Breast epithelium (tissue), 4 donors: ENCODE measurements around the gene NOVA1. TPM values are rescaled to one million over a fixed set of nuclear protein-coding genes. Genes with fewer than 3 reads are reported as not detected.

Experiments used
- DNase-seq, 2 donors: peaks; one replicate each; pipeline ENCODE4 v3.0.0-alpha.2; 2019; ENCODE audit warnings: low spot score in 2 of 2
- H3K27ac ChIP-seq, 2 donors: fragments of 200-600 bp; sonication (generic) in 1 of 2; one replicate each; pipeline ENCODE4 v1.5.1; 2016 to 2019; ENCODE audit warnings: mild to moderate bottlenecking in 1 of 2
- H3K27me3 ChIP-seq, 2 donors: fragments of 200-600 bp; sonication (generic) in 1 of 2; one replicate each; pipeline versions ENCODE4 v1.5.1 to v1.6.0; 2017 to 2019; ENCODE audit warnings: control low read depth in 1 of 2, mild to moderate bottlenecking in 1 of 2
- H3K36me3 ChIP-seq: fragments of 200-600 bp; one replicate; pipeline ENCODE4 v1.5.1; 2019
- H3K4me1 ChIP-seq, 2 donors: fragments of 200-600 bp; sonication (generic); one replicate each; pipeline ENCODE4 v1.5.1; 2016 to 2019; ENCODE audit warnings: control low read depth in 1 of 2
- H3K4me3 ChIP-seq, 3 donors: fragments of 200-600 bp; sonication (generic); 1 replicate in 2 of 3; 2 replicates in 1 of 3; pipeline ENCODE4 v1.5.1; 2016 to 2019; ENCODE audit warnings: mild to moderate bottlenecking in 3 of 3, moderate library complexity in 2 of 3
- H3K9me3 ChIP-seq, 2 donors: fragments of 200-600 bp; sonication (generic) in 1 of 2; one replicate each; pipeline ENCODE4 v1.5.1; 2016 to 2019; ENCODE audit warnings: control low read depth in 1 of 2
- POLR2A ChIP-seq: fragments of 450-650 bp; IDR thresholded peaks from one replicate; pipeline ENCODE4 v1.6.1; 2016; ENCODE audit warnings: antibody characterized with exemption, mild to moderate bottlenecking, moderate library complexity
- POLR2AphosphoS5 ChIP-seq, 3 donors: sonication (generic); formaldehyde crosslinking; IDR thresholded peaks; one replicate each; pipeline ENCODE4 v1.6.1; 2017; ENCODE audit warnings: antibody characterized with exemption in 3 of 3
- intact Hi-C: fragments of 100-400 bp; cut with DNase I; formaldehyde crosslinking; loops from one replicate; pipeline ENCODE4 v1.15.1; 2023; ENCODE audit warnings: low total_unique reads
- total RNA-seq, 3 donors: library from RNA; depleted of rRNA; stranded (reverse); fragments of >200 nt; gene quantifications; one replicate each; pipeline ENCODE4 v1.1.0, GENCODE V29; 2016
- TF ChIP-seq, protein P1 (sequence below), 3 donors: fragments of 450-650 bp; IDR thresholded peaks; one replicate each; pipeline ENCODE4 v1.5.1; 2016 to 2017; ENCODE audit warnings: antibody characterized with exemption in 3 of 3, mild to moderate bottlenecking in 3 of 3, moderate library complexity in 3 of 3

Gene NOVA1
- total RNA-seq, 3 donors from 2014 or later = 58.9 to 72.0 (median 59.0) TPM

DNA sequence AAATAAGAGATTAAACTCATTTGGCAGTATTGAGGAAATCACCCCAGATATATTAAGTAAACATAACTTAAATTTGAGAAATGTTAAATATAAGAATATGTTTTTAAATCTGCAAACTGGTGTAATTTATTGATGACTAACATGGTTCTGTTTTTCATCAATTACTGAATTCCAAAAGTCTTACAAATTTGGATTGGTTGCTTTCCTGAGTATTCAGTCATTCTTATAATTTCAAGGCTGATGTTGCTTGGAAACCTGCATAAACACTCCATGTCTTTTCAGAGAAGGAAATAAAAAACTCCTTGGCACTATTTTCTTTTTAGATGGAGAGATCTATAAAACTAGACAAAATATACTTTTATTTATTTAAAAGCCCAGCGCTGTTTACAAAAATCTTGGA is 71.7 kb downstream of the NOVA1 start:
- TF ChIP-seq, protein P1, sequence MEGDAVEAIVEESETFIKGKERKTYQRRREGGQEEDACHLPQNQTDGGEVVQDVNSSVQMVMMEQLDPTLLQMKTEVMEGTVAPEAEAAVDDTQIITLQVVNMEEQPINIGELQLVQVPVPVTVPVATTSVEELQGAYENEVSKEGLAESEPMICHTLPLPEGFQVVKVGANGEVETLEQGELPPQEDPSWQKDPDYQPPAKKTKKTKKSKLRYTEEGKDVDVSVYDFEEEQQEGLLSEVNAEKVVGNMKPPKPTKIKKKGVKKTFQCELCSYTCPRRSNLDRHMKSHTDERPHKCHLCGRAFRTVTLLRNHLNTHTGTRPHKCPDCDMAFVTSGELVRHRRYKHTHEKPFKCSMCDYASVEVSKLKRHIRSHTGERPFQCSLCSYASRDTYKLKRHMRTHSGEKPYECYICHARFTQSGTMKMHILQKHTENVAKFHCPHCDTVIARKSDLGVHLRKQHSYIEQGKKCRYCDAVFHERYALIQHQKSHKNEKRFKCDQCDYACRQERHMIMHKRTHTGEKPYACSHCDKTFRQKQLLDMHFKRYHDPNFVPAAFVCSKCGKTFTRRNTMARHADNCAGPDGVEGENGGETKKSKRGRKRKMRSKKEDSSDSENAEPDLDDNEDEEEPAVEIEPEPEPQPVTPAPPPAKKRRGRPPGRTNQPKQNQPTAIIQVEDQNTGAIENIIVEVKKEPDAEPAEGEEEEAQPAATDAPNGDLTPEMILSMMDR (IDR thresholded peaks at IDR 0.05) = no peak
- TF ChIP-seq POLR2A = no peak
- no peak for TF ChIP-seq POLR2AphosphoS5 (IDR thresholded peaks at IDR 0.05)
- H3K4me1 ChIP-seq = no peaks in the 10 kb centered on the region
- intact Hi-C loops = no loop called here
- H3K4me3 ChIP-seq = no peak overlapping the region
- no peaks in the 10 kb centered on the region for H3K27me3 ChIP-seq
- no peak overlapping the region for H3K27ac ChIP-seq
- H3K9me3 ChIP-seq = no peaks in the 10 kb centered on the region
- DNase-seq = no peak
- no peaks in the 10 kb centered on the region for H3K36me3 ChIP-seq

DNA sequence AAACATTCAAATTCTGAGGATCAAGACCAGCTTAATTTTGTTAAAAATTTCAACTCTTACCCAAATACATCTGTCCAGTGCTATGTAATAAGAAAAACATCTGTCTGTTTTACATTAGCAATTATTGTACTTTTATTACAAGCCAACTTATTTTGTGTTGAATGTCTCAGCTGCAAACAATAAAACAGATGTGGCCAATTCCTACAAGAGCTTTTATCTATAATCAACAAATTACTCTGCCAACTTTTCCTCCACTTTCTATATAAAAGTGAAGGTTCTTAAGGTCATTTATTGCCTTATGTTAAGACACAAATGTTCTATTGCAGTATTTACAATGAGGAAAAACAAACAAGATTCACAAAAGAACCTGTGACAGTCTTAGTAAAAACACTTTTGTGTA is 72.7 kb downstream of the NOVA1 start:
- no peaks in the 10 kb centered on the region for H3K4me1 ChIP-seq
- no peak for DNase-seq
- no peak overlapping the region for H3K27ac ChIP-seq
- TF ChIP-seq, protein P1 (IDR thresholded peaks at IDR 0.05) = no peak
- TF ChIP-seq POLR2A (no peak), POLR2AphosphoS5 (IDR thresholded peaks at IDR 0.05) (no peak)
- intact Hi-C loops = no loop called here
- no peaks in the 10 kb centered on the region for H3K27me3 ChIP-seq
- H3K9me3 ChIP-seq = no peaks in the 10 kb centered on the region
- no peak overlapping the region for H3K4me3 ChIP-seq
- H3K36me3 ChIP-seq = no peaks in the 10 kb centered on the region

DNA sequence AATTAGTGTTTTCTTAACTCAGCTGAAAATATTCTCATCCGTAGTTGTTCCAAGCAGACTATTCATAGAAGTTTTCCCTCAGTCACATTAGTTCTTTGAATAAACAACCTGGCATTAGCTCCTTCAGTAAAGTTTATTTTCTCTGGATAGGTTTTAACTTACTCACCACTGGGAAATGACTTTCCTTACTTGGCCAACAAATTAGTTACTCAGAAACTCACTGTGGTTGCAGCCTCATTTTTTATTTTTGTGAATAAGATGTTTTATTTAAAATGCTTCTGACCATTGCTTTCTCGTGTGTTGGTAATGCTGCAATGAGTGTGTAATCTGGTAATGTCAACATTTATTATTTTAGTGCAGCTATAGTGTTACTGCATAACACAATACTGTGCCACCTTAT is 74.9 kb downstream of the NOVA1 start:
- TF ChIP-seq, protein P1 (IDR thresholded peaks at IDR 0.05) = no peak
- TF ChIP-seq POLR2AphosphoS5 (IDR thresholded peaks at IDR 0.05) (no peak), POLR2A (no peak)
- Histone ChIP-seq H3K9me3 (no peaks in the 10 kb centered on the region), H3K27ac (no peak overlapping the region), H3K4me1 (no peaks in the 10 kb centered on the region), H3K27me3 (no peaks in the 10 kb centered on the region), H3K4me3 (no peak overlapping the region), H3K36me3 (no peaks in the 10 kb centered on the region)
- intact Hi-C loops = no loop called here
- no peak for DNase-seq

DNA sequence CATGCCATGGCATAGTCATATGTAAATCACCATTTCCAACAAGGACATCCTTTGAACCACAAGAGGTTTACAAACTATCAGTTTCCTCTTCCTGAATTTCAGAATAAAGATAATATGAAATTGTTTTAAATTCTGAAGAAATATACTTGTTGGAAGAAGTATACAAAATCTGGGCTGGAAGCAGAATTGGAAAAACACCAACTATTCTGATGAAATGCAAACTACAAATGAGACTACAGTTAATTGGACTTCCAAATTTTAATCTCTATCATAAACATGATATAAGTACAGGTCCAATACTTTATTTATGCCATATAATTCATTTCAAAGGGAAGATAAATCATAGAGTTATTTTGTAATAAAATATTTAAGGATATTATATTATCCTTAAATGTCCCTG is 80.1 kb downstream of the NOVA1 start:
- intact Hi-C loops = no loop called here
- DNase-seq = no peak

DNA sequence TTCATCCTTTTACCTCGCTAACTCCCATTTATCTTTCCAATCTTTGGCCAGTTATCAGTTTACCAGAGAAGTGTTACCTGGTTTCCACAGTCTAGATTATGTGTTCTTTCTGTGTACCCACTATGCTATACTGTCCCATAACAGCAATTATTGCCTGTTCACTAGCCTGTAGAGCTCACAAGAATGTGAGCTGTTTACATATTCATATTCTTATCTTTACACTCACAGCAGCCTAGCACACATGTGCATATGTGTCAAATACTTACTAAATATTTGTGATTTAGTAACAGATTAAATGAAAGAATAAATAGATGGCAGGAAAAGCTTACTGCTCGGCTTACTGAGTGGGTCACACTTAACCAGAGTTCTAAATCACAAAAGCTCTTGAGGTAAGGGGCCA is 97.8 kb downstream of the NOVA1 start:
- H3K4me1 ChIP-seq = no peaks in the 10 kb centered on the region
- H3K4me3 ChIP-seq = no peak overlapping the region
- no peak overlapping the region for H3K27ac ChIP-seq
- no peaks in the 10 kb centered on the region for H3K27me3 ChIP-seq
- DNase-seq = no peak
- H3K36me3 ChIP-seq = no peaks in the 10 kb centered on the region
- TF ChIP-seq, protein P1 (IDR thresholded peaks at IDR 0.05) = no peak
- TF ChIP-seq POLR2AphosphoS5 (IDR thresholded peaks at IDR 0.05) (no peak), POLR2A (no peak)
- no peaks in the 10 kb centered on the region for H3K9me3 ChIP-seq
- intact Hi-C loops = no loop called here

More for the DNA sequence above, 80.1 kb downstream of the NOVA1 start:
- H3K36me3 ChIP-seq = no peaks in the 10 kb centered on the region
- no peak overlapping the region for H3K27ac ChIP-seq
- TF ChIP-seq, protein P1 (IDR thresholded peaks at IDR 0.05) = no peak
- TF ChIP-seq POLR2A = no peak
- TF ChIP-seq POLR2AphosphoS5 (IDR thresholded peaks at IDR 0.05) = no peak
- H3K9me3 ChIP-seq = no peaks in the 10 kb centered on the region
- no peaks in the 10 kb centered on the region for H3K4me1 ChIP-seq
- H3K27me3 ChIP-seq = no peaks in the 10 kb centered on the region
- H3K4me3 ChIP-seq = no peak overlapping the region
